GM23338 (cell line): Measurements from ENCODE around the gene SBF1. TPM values are rescaled to one million over a fixed set of nuclear protein-coding genes. Genes with fewer than 3 reads are reported as not detected.

Source experiments
- ATAC-seq: fragments of 200-7000 bp; cut with Tn5 transposase; 3 replicates; pipeline ENCODE4 v1.9.1; 2020
- DNase-seq: peaks from one replicate; pipeline ENCODE4 v3.0.0-alpha.2; 2015; ENCODE audit warnings: low spot score
- H2AFZ ChIP-seq: fragments of 200-600 bp; sonication (generic); 2 replicates; pipeline ENCODE4 v1.8.0; 2016; ENCODE audit warnings: antibody characterized with exemption, mild to moderate bottlenecking, moderate library complexity
- H3F3A ChIP-seq: fragments of 200-600 bp; sonication (generic); replicated peaks from 2 replicates; pipeline ENCODE4 v1.8.0; 2017; ENCODE audit warnings: antibody characterized with exemption, mixed run types, low read depth
- H3K27ac ChIP-seq: fragments of 200-600 bp; sonication (generic); 2 replicates; pipeline ENCODE4 v1.6.1; 2016; ENCODE audit warnings: low read depth
- H3K27me3 ChIP-seq: fragments of 200-600 bp; sonication (generic); 2 replicates; pipeline ENCODE4 v1.8.0; 2016; ENCODE audit warnings: mild to moderate bottlenecking, mixed run types, moderate library complexity; ENCODE audit not compliant: insufficient read depth
- H3K36me3 ChIP-seq: fragments of 200-600 bp; sonication (generic); 2 replicates; pipeline ENCODE4 v1.8.0; 2016; ENCODE audit warnings: mild to moderate bottlenecking; ENCODE audit not compliant: insufficient read depth
- H3K4me1 ChIP-seq: fragments of 200-600 bp; sonication (generic); 2 replicates; pipeline ENCODE4 v1.8.0; 2016; ENCODE audit warnings: mild to moderate bottlenecking, moderate library complexity; ENCODE audit not compliant: insufficient read depth
- H3K4me2 ChIP-seq: fragments of 200-600 bp; sonication (generic); 2 replicates; pipeline ENCODE4 v1.7.1; 2017; ENCODE audit warnings: mixed run types
- H3K4me3 ChIP-seq: fragments of 200-600 bp; sonication (generic); 2 replicates; pipeline ENCODE4 v1.6.1; 2016; ENCODE audit warnings: mixed run types
- H3K79me2 ChIP-seq: fragments of 200-600 bp; sonication (generic); replicated peaks from 2 replicates; pipeline ENCODE4 v1.8.0; 2017; ENCODE audit warnings: mild to moderate bottlenecking; ENCODE audit not compliant: insufficient read depth
- H3K9me2 ChIP-seq: fragments of 200-600 bp; sonication (generic); 2 replicates; pipeline ENCODE4 v1.8.0; 2017; ENCODE audit not compliant: insufficient read depth
- H4K20me1 ChIP-seq: fragments of 200-600 bp; sonication (generic); replicated peaks from 2 replicates; pipeline ENCODE4 v1.8.0; 2017; ENCODE audit warnings: mild to moderate bottlenecking; ENCODE audit not compliant: insufficient read depth
- H3K27ac Mint-ChIP-seq: 2 replicates; pipeline ENCODE4 v1.8.0; 2020; ENCODE audit warnings: inconsistent platforms, mild to moderate bottlenecking, moderate library complexity, mixed read lengths
- H3K27me3 Mint-ChIP-seq: 3 replicates; pipeline ENCODE4 v1.8.0; 2022; ENCODE audit warnings: low read depth, mild to moderate bottlenecking, moderate library complexity, mixed read lengths, inconsistent platforms; ENCODE audit not compliant: insufficient read depth, poor library complexity
- H3K36me3 Mint-ChIP-seq: 3 replicates; pipeline ENCODE4 v1.8.0; 2021; ENCODE audit warnings: low read depth, mild to moderate bottlenecking, inconsistent platforms, moderate library complexity, mixed read lengths
- H3K4me1 Mint-ChIP-seq: 3 replicates; pipeline ENCODE4 v1.8.0; 2020; ENCODE audit warnings: mild to moderate bottlenecking, inconsistent platforms, mixed read lengths
- H3K4me3 Mint-ChIP-seq: 3 replicates; pipeline ENCODE4 v1.8.0; 2021; ENCODE audit warnings: moderate library complexity, mild to moderate bottlenecking, inconsistent platforms, mixed read lengths
- H3K9me3 Mint-ChIP-seq: 3 replicates; pipeline ENCODE4 v1.8.0; 2020; ENCODE audit warnings: moderate library complexity, mild to moderate bottlenecking, inconsistent platforms, mixed read lengths
- CREB1 ChIP-seq: fragments of 250-450 bp; sonication (Bioruptor Pico); IDR thresholded peaks from 2 replicates; pipeline ENCODE4 v1.5.0; 2020; ENCODE audit warnings: low read depth, mild to moderate bottlenecking, moderate library complexity
- CTCF ChIP-seq, 2 experiments: fragments of 200-600 bp in 1 of 2; sonication (generic) in 1 of 2; conservative IDR thresholded peaks; 2 replicates each; pipeline versions ENCODE4 v1.5.1 to v1.6.1; 2016 to 2017; ENCODE audit warnings: antibody characterized with exemption in 2 of 2, low read depth in 2 of 2, mild to moderate bottlenecking in 2 of 2, moderate library complexity in 1 of 2
- EZH2 ChIP-seq: fragments of 200-600 bp; sonication (generic); IDR thresholded peaks from one replicate; pipeline ENCODE4 v1.8.0; 2017; ENCODE audit warnings: antibody characterized with exemption, mild to moderate bottlenecking, low read depth; ENCODE audit not compliant: unreplicated experiment
- JUNB ChIP-seq: IDR thresholded peaks from one replicate; pipeline ENCODE4 v1.6.1; 2016; ENCODE audit warnings: antibody characterized with exemption; ENCODE audit not compliant: unreplicated experiment
- NANOG ChIP-seq: IDR thresholded peaks from 2 replicates; pipeline ENCODE4 v1.6.1; 2016; ENCODE audit warnings: antibody characterized with exemption, borderline replicate concordance
- POLR2AphosphoS5 ChIP-seq: IDR thresholded peaks from 2 replicates; pipeline ENCODE4 v1.6.1; 2016; ENCODE audit warnings: antibody characterized with exemption, low read depth
- REST ChIP-seq: IDR thresholded peaks from one replicate; pipeline ENCODE4 v1.6.1; 2018; ENCODE audit warnings: antibody characterized with exemption; ENCODE audit not compliant: unreplicated experiment
- ZNF114 ChIP-seq: fragments of 250-450 bp; sonication (Bioruptor Pico); IDR thresholded peaks from 2 replicates; pipeline ENCODE4 v1.5.0; 2020; ENCODE audit warnings: mild to moderate bottlenecking, moderate library complexity
- ZNF462 ChIP-seq: fragments of 250-450 bp; sonication (Bioruptor Pico); IDR thresholded peaks from 2 replicates; pipeline ENCODE4 v1.5.0; 2020; ENCODE audit warnings: mild to moderate bottlenecking, moderate library complexity
- polyA plus RNA-seq: library from polyadenylated mRNA; unstranded; fragments of >200 nt; fragmentation: Nextera tagmentation; extraction: Ambion mirVana; gene quantifications from 2 replicates; pipeline ENCODE4 v1.2.1, GENCODE V29; 2016
- total RNA-seq: library from RNA; depleted of rRNA; stranded (reverse); fragments of >200 nt; shearing (Covaris generic); gene quantifications from 2 replicates; pipeline ENCODE4 v1.2.3, GENCODE V29; 2014

SBF1 gene
- total and polyA plus RNA-seq, 2 experiments from 2014 or later: 26.5 to 85.4 TPM

- no peak for TF ChIP-seq REST
- no peak for TF ChIP-seq POLR2AphosphoS5
- TF ChIP-seq CREB1 (CRISPR knock-in tag): no peak
- no peak for TF ChIP-seq JUNB
- no peak for TF ChIP-seq NANOG
These were observed 54.3 kb downstream of the SBF1 start (continued) for GRCh38 chr22:50420581-50420980.

- Mint-ChIP-seq H3K9me3 (no peaks in the 10 kb centered on the region), H3K27ac (peak overlapping the region; percentile 39; the same call in 1 of the 2 replicates)
- DNase-seq: no peak
- TF ChIP-seq EZH2 (no peak), REST (no peak), ZNF462 (CRISPR knock-in tag) (no peak), ZNF114 (CRISPR knock-in tag) (no peak), POLR2AphosphoS5 (no peak), JUNB (no peak), CTCF (conservative IDR thresholded peaks at IDR 0.05; ENCODE audit: low read depth in 2 of 2) (no peak)
These were observed 54.8 kb downstream of the SBF1 start for GRCh38 chr22:50420015-50420414.

More at GRCh38 chr22:50420015-50420414, 54.8 kb downstream of the SBF1 start:
- Histone ChIP-seq H3K4me3 (no peak overlapping the region), H4K20me1 (no peaks in the 10 kb centered on the region; the same call in none of the 2 replicates), H3K4me2 (no peak overlapping the region), H3K36me3 (peaks cover 9% of the 10 kb centered on the region), H3K9me2 (no peaks in the 10 kb centered on the region), H3K79me2 (no peaks in the 10 kb centered on the region), H3F3A (no peaks in the 10 kb centered on the region), H3K27me3 (no peaks in the 10 kb centered on the region), H3K27ac (no peak overlapping the region), H2AFZ (no peak overlapping the region), H3K4me1 (no peaks in the 10 kb centered on the region)
- no peaks in the 10 kb centered on the region for H3K4me1 Mint-ChIP-seq
- no peak overlapping the region for H3K4me3 Mint-ChIP-seq
- no peaks in the 10 kb centered on the region for H3K27me3 Mint-ChIP-seq
- ATAC-seq: no peak
- peaks cover 57% of the 10 kb centered on the region for H3K36me3 Mint-ChIP-seq
